WTC11 (cell line): ENCODE data around the gene RBM34. TPM values are rescaled to one million over a fixed set of nuclear protein-coding genes. Genes with fewer than 3 reads are reported as not detected.
"Not testable (repeated sequence)": the region's sequence is repeated elsewhere in the genome, so short reads cannot be mapped to it uniquely, and the experiment has no call there.

Experiments used
- ATAC-seq: fragments of 200-7000 bp; cut with Tn5 transposase; 2 replicates; pipeline ENCODE4 v1.10.0; 2021; ENCODE audit warnings: mild to moderate bottlenecking, moderate library complexity
- CTCF ChIA-PET: fragments of 300-600 bp; sonication (Branson Sonifier 250); formaldehyde crosslinking; loops from one replicate; lab custom pipeline; 2021; ENCODE audit warnings: antibody characterized with exemption; lab: Charles Lee
- POLR2A ChIA-PET: fragments of 350-600 bp; sonication (Branson Sonifier 250); formaldehyde crosslinking; loops from one replicate; lab custom pipeline; 2021; ENCODE audit warnings: antibody characterized with exemption; lab: Charles Lee
- DNase-seq: peaks from one replicate; pipeline ENCODE4 v3.0.0; 2021; ENCODE audit warnings: low spot score
- H3K27ac Mint-ChIP-seq: 2 replicates; pipeline ENCODE4 v1.8.0; 2021; ENCODE audit warnings: mixed read lengths
- H3K27me3 Mint-ChIP-seq: 2 replicates; pipeline ENCODE4 v1.8.0; 2021; ENCODE audit warnings: low read depth, mild to moderate bottlenecking, moderate library complexity, mixed read lengths
- H3K36me3 Mint-ChIP-seq: 2 replicates; pipeline ENCODE4 v1.8.0; 2021; ENCODE audit warnings: mixed read lengths
- H3K4me1 Mint-ChIP-seq: 2 replicates; pipeline ENCODE4 v1.8.0; 2022; ENCODE audit warnings: mixed read lengths
- H3K4me3 Mint-ChIP-seq: 2 replicates; pipeline ENCODE4 v1.8.0; 2021; ENCODE audit warnings: mild to moderate bottlenecking, moderate library complexity, mixed read lengths
- H3K9me3 Mint-ChIP-seq: 2 replicates; pipeline ENCODE4 v1.8.0; 2021; ENCODE audit warnings: mixed read lengths
- CREM ChIP-seq: sonication (generic); formaldehyde crosslinking; IDR thresholded peaks from 2 replicates; pipeline ENCODE4 v1.8.1; 2022; ENCODE audit warnings: mild to moderate bottlenecking, missing genetic modification reagents, moderate library complexity
- E2F1 ChIP-seq: sonication (generic); formaldehyde crosslinking; IDR thresholded peaks from 2 replicates; pipeline ENCODE4 v1.8.0; 2022; ENCODE audit warnings: mild to moderate bottlenecking, missing genetic modification reagents
- EMX1 ChIP-seq: fragments of 250-450 bp; sonication (Bioruptor Pico); IDR thresholded peaks from 2 replicates; pipeline ENCODE4 v1.8.0; 2021; ENCODE audit warnings: mild to moderate bottlenecking
- FOXP1 ChIP-seq: sonication (generic); formaldehyde crosslinking; IDR thresholded peaks from 2 replicates; pipeline ENCODE4 v1.8.0; 2022; ENCODE audit warnings: missing genetic modification reagents, mild to moderate bottlenecking, moderate library complexity, borderline replicate concordance
- NR2C2 ChIP-seq: sonication (generic); formaldehyde crosslinking; IDR thresholded peaks from 2 replicates; pipeline ENCODE4 v1.8.0; 2022; ENCODE audit warnings: mild to moderate bottlenecking, missing genetic modification reagents
- RELA ChIP-seq: sonication (generic); formaldehyde crosslinking; IDR thresholded peaks from 2 replicates; pipeline ENCODE4 v1.8.1; 2022; ENCODE audit warnings: missing genetic modification reagents, mild to moderate bottlenecking, borderline replicate concordance
- RORB ChIP-seq: fragments of 250-450 bp; sonication (Bioruptor Pico); IDR thresholded peaks from 2 replicates; pipeline ENCODE4 v1.9.0; 2021; ENCODE audit warnings: mild to moderate bottlenecking
- SOX15 ChIP-seq: fragments of 250-450 bp; sonication (Bioruptor Pico); IDR thresholded peaks from 2 replicates; pipeline ENCODE4 v1.9.0; 2021; ENCODE audit warnings: mild to moderate bottlenecking
- TEAD1 ChIP-seq: sonication (generic); formaldehyde crosslinking; IDR thresholded peaks from 2 replicates; pipeline ENCODE4 v1.8.0; 2022; ENCODE audit warnings: mild to moderate bottlenecking, missing genetic modification reagents
- ZNF121 ChIP-seq: sonication (generic); formaldehyde crosslinking; IDR thresholded peaks from 2 replicates; pipeline ENCODE4 v1.8.0; 2023; ENCODE audit warnings: missing genetic modification reagents
- ZNF219 ChIP-seq: sonication (generic); formaldehyde crosslinking; IDR thresholded peaks from 2 replicates; pipeline ENCODE4 v1.8.0; 2023; ENCODE audit warnings: missing genetic modification reagents, mild to moderate bottlenecking, borderline replicate concordance
- ZNF512 ChIP-seq: sonication (generic); formaldehyde crosslinking; IDR thresholded peaks from 2 replicates; pipeline ENCODE4 v1.8.1; 2022; ENCODE audit warnings: missing genetic modification reagents, borderline replicate concordance
- microRNA-seq: library from miRNA; unstranded; fragments of <30 nt; microRNA quantifications from one replicate; pipeline ENCODE4 v1.2.0, GENCODE V29; 2022; ENCODE audit warnings: borderline number of aligned reads
- total RNA-seq: library from RNA; stranded (reverse); gene quantifications from 3 replicates; pipeline ENCODE4 v1.2.3, GENCODE V29; 2021
- TF ChIP-seq, protein P1 (sequence below): sonication (generic); formaldehyde crosslinking; IDR thresholded peaks from 2 replicates; pipeline ENCODE4 v1.8.1; 2022; ENCODE audit warnings: mild to moderate bottlenecking, missing genetic modification reagents, moderate library complexity, borderline replicate concordance
- TF ChIP-seq, protein P2 (sequence below): sonication (generic); formaldehyde crosslinking; IDR thresholded peaks from 2 replicates; pipeline ENCODE4 v1.8.0; 2022; ENCODE audit warnings: mild to moderate bottlenecking, missing genetic modification reagents
- TF ChIP-seq, protein P3 (sequence below): sonication (generic); formaldehyde crosslinking; IDR thresholded peaks from 2 replicates; pipeline ENCODE4 v1.8.0; 2022; ENCODE audit warnings: missing genetic modification reagents

The RBM34 gene
- total RNA-seq, 1 experiment from 2014 or later: 112 TPM

GRCh38 chr1:235087906-235088305 lies 73.1 kb downstream of the RBM34 start:
- CTCF ChIA-PET: no interaction called here

GRCh38 chr1:235085411-235086117 lies 75.5 kb downstream of the RBM34 start:
- H3K27ac Mint-ChIP-seq, POLR2A ChIA-PET, H3K4me3 Mint-ChIP-seq, H3K27me3 Mint-ChIP-seq, DNase-seq, H3K36me3 Mint-ChIP-seq, H3K9me3 Mint-ChIP-seq, ATAC-seq: not testable (repeated sequence)
- CTCF ChIA-PET: interaction anchor here (1.5 kb wide), 1 partner anchor 474 kb away, joined by 4 read pairs; no protein-coding TSS in a partner anchor
- H3K4me1 Mint-ChIP-seq: peaks cover 28% of the 10 kb centered on the region

More at GRCh38 chr1:235087906-235088305, 73.1 kb downstream of the RBM34 start:
- H3K9me3 Mint-ChIP-seq: no peaks in the 10 kb centered on the region
- H3K4me3 Mint-ChIP-seq: no peak overlapping the region
- no peak overlapping the region; the same call in 1 of the 2 replicates for H3K27ac Mint-ChIP-seq
- TF ChIP-seq ZNF219 (no peak), CREM (CRISPR knock-in tag) (no peak), ZNF121 (CRISPR knock-in tag) (no peak), SOX15 (CRISPR knock-in tag) (no peak), E2F1 (no peak), ZNF512 (no peak), EMX1 (CRISPR knock-in tag) (no peak), RELA (CRISPR knock-in tag) (no peak), FOXP1 (no peak), RORB (no peak), NR2C2 (no peak), TEAD1 (CRISPR knock-in tag) (no peak)
- TF ChIP-seq, protein P1, sequence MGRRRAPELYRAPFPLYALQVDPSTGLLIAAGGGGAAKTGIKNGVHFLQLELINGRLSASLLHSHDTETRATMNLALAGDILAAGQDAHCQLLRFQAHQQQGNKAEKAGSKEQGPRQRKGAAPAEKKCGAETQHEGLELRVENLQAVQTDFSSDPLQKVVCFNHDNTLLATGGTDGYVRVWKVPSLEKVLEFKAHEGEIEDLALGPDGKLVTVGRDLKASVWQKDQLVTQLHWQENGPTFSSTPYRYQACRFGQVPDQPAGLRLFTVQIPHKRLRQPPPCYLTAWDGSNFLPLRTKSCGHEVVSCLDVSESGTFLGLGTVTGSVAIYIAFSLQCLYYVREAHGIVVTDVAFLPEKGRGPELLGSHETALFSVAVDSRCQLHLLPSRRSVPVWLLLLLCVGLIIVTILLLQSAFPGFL (CRISPR knock-in tag): no peak
- TF ChIP-seq, protein P2, sequence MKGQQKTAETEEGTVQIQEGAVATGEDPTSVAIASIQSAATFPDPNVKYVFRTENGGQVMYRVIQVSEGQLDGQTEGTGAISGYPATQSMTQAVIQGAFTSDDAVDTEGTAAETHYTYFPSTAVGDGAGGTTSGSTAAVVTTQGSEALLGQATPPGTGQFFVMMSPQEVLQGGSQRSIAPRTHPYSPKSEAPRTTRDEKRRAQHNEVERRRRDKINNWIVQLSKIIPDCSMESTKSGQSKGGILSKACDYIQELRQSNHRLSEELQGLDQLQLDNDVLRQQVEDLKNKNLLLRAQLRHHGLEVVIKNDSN (CRISPR knock-in tag): no peak
- TF ChIP-seq, protein P3, sequence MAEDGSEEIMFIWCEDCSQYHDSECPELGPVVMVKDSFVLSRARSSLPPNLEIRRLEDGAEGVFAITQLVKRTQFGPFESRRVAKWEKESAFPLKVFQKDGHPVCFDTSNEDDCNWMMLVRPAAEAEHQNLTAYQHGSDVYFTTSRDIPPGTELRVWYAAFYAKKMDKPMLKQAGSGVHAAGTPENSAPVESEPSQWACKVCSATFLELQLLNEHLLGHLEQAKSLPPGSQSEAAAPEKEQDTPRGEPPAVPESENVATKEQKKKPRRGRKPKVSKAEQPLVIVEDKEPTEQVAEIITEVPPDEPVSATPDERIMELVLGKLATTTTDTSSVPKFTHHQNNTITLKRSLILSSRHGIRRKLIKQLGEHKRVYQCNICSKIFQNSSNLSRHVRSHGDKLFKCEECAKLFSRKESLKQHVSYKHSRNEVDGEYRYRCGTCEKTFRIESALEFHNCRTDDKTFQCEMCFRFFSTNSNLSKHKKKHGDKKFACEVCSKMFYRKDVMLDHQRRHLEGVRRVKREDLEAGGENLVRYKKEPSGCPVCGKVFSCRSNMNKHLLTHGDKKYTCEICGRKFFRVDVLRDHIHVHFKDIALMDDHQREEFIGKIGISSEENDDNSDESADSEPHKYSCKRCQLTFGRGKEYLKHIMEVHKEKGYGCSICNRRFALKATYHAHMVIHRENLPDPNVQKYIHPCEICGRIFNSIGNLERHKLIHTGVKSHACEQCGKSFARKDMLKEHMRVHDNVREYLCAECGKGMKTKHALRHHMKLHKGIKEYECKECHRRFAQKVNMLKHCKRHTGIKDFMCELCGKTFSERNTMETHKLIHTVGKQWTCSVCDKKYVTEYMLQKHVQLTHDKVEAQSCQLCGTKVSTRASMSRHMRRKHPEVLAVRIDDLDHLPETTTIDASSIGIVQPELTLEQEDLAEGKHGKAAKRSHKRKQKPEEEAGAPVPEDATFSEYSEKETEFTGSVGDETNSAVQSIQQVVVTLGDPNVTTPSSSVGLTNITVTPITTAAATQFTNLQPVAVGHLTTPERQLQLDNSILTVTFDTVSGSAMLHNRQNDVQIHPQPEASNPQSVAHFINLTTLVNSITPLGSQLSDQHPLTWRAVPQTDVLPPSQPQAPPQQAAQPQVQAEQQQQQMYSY (CRISPR knock-in tag): no peak
- TF ChIP-seq, all 79 proteins: peak for 0
- DNase-seq (no peak), ATAC-seq (no peak)
- Mint-ChIP-seq H3K27me3 (no peaks in the 10 kb centered on the region; the same call in 1 of the 2 replicates), H3K36me3 (no peaks in the 10 kb centered on the region), H3K4me1 (peaks cover 37% of the 10 kb centered on the region)
- POLR2A ChIA-PET: interaction anchor here (0.6 kb wide), 1 partner anchor 1658 kb away, joined by 3 read pairs; no protein-coding TSS in a partner anchor

Small RNA genes within 50 kb of the gene (microRNA-seq; reads per million reads assigned to microRNA genes)
- not detected for gene MIR4753

Other genes with a start within 250 kb of the RBM34 start
- gene TOMM20, start 32.4 kb downstream of the RBM34 start, total RNA-seq: 180 to 184 TPM (median 182 TPM) in 3 replicates
- 30.2 to 35.7 TPM (median 32.8 TPM) in 3 replicates for gene ARID4B, start 166.9 kb upstream of the RBM34 start, total RNA-seq
- gene GGPS1, start 167.3 kb upstream of the RBM34 start, total RNA-seq: 37.3 to 43.5 TPM (median 39.2 TPM) in 3 replicates
- 33.3 to 40.1 TPM (median 34.8 TPM) in 3 replicates for gene TBCE, start 206.2 kb upstream of the RBM34 start, total RNA-seq